Vagina (tissue), 2 donors: ENCODE measurements around the gene CSK. TPM values are rescaled to one million over a fixed set of nuclear protein-coding genes. Genes with fewer than 3 reads are reported as not detected.

Experiments used
- DNase-seq, 2 donors: peaks; one replicate each; pipeline ENCODE4 v3.0.0-alpha.2; 2017; ENCODE audit errors: extremely low spot score in 2 of 2
- H3K27ac ChIP-seq: fragments of 200-600 bp; sonication (generic); one replicate; pipeline ENCODE4 v1.5.1; 2019
- H3K27me3 ChIP-seq: fragments of 200-600 bp; sonication (generic); one replicate; pipeline ENCODE4 v1.5.1; 2019
- H3K36me3 ChIP-seq, 2 donors: fragments of 200-600 bp; sonication (generic); one replicate each; pipeline ENCODE4 v1.5.1; 2017 to 2019
- H3K4me1 ChIP-seq: fragments of 200-600 bp; sonication (generic); one replicate; pipeline ENCODE4 v1.5.1; 2019
- H3K4me3 ChIP-seq, 2 donors: fragments of 200-600 bp; sonication (generic); 1 replicate in 1 of 2; 2 replicates in 1 of 2; pipeline ENCODE4 v1.5.1; 2016 to 2019
- H3K9me3 ChIP-seq: fragments of 200-600 bp; sonication (generic); one replicate; pipeline ENCODE4 v1.5.1; 2019
- CTCF ChIP-seq, 3 experiments: fragments of 450-650 bp in 2 of 3; fragments of 200-600 bp in 1 of 3; sonication (generic) in 1 of 3; IDR thresholded peaks; one replicate each; pipeline ENCODE4 v1.5.1; 2017 to 2019; ENCODE audit warnings: antibody characterized with exemption in 3 of 3, mild to moderate bottlenecking in 2 of 3, moderate library complexity in 2 of 3
- POLR2A ChIP-seq, 2 donors: fragments of 450-650 bp; IDR thresholded peaks; one replicate each; pipeline ENCODE4 v1.6.1; 2017; ENCODE audit warnings: antibody characterized with exemption in 2 of 2, mild to moderate bottlenecking in 2 of 2, moderate library complexity in 2 of 2
- POLR2AphosphoS5 ChIP-seq, 2 donors: sonication (generic); formaldehyde crosslinking; IDR thresholded peaks; one replicate each; pipeline ENCODE4 v1.9.0; 2017; ENCODE audit warnings: antibody characterized with exemption in 2 of 2, mild to moderate bottlenecking in 2 of 2, low read depth in 1 of 2; ENCODE audit not compliant: insufficient read depth in 1 of 2
- intact Hi-C: fragments of 100-400 bp; cut with DNase I; formaldehyde crosslinking; loops from one replicate; pipeline ENCODE4 v1.15.1; 2023
- total RNA-seq: library from RNA; depleted of rRNA; stranded (reverse); fragments of >200 nt; gene quantifications from one replicate; pipeline ENCODE4 v1.2.3, GENCODE V29; 2016

Gene CSK
- total RNA-seq, 1 donor from 2014 or later, result 26.3 TPM

- Histone ChIP-seq H3K4me3 (no peak overlapping the region), H3K36me3 (no peaks in the 10 kb centered on the region), H3K27me3 (no peaks in the 10 kb centered on the region), H3K4me1 (peaks cover 10% of the 10 kb centered on the region), H3K27ac (no peak overlapping the region), H3K9me3 (no peaks in the 10 kb centered on the region)
- TF ChIP-seq POLR2A (IDR thresholded peaks at IDR 0.05) (no peak), CTCF (IDR thresholded peaks at IDR 0.05) (no peak), POLR2AphosphoS5 (IDR thresholded peaks at IDR 0.05; ENCODE audit: insufficient read depth in 1 of 2, low read depth in 1 of 2) (no peak)
- no peak for DNase-seq
- intact Hi-C loops, result no loop called here
These were observed 27.0 kb downstream of the CSK start for GRCh38 chr15:74808840-74809229.

GRCh38 chr15:74809242-74809641 lies 27.4 kb downstream of the CSK start:
- intact Hi-C loops, result no loop called here
- TF ChIP-seq CTCF (IDR thresholded peaks at IDR 0.05) (no peak), POLR2AphosphoS5 (IDR thresholded peaks at IDR 0.05; ENCODE audit: insufficient read depth in 1 of 2, low read depth in 1 of 2) (no peak), POLR2A (IDR thresholded peaks at IDR 0.05) (no peak)

DNA sequence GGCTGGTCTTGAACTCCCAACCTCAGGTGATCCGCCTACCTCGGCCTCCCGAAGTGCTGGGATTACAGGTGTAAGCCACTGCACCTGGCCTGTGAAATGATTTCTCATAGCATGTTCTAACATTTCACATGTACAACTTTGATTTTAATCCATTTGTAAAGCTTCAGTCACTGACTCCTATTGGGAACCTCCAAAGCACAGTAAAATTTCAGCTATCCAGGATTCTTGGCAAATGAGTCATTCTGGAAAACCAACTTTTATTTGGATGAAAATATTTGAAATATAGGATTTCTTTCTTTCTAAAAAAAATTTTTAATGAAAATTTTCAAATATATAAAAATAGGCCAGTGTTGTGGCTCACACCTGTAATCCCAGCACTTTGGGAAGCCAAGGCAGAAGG lies 28.1 kb downstream of the CSK start:
- no peak for DNase-seq
- no peak overlapping the region for H3K4me3 ChIP-seq
- intact Hi-C loops, result no loop called here
- no peaks in the 10 kb centered on the region for H3K27me3 ChIP-seq
- no peaks in the 10 kb centered on the region for H3K36me3 ChIP-seq
- H3K9me3 ChIP-seq, result no peaks in the 10 kb centered on the region
- no peak overlapping the region for H3K27ac ChIP-seq
- no peak for TF ChIP-seq POLR2A (IDR thresholded peaks at IDR 0.05)
- no peak for TF ChIP-seq POLR2AphosphoS5 (IDR thresholded peaks at IDR 0.05; ENCODE audit: insufficient read depth in 1 of 2, low read depth in 1 of 2)
- no peak for TF ChIP-seq CTCF (IDR thresholded peaks at IDR 0.05)
- peaks cover 10% of the 10 kb centered on the region for H3K4me1 ChIP-seq

More at GRCh38 chr15:74809242-74809641, 27.4 kb downstream of the CSK start:
- Histone ChIP-seq H3K4me1 (peaks cover 10% of the 10 kb centered on the region), H3K36me3 (no peaks in the 10 kb centered on the region), H3K27ac (no peak overlapping the region), H3K4me3 (no peak overlapping the region), H3K9me3 (no peaks in the 10 kb centered on the region), H3K27me3 (no peaks in the 10 kb centered on the region)
- DNase-seq, result no peak

- DNase-seq, result no peak
- TF ChIP-seq CTCF (IDR thresholded peaks at IDR 0.05) (no peak), POLR2A (IDR thresholded peaks at IDR 0.05) (no peak), POLR2AphosphoS5 (IDR thresholded peaks at IDR 0.05; ENCODE audit: insufficient read depth in 1 of 2, low read depth in 1 of 2) (no peak)
- no peak within 1 kb of the TSS for H3K27ac ChIP-seq
- no peak within 1 kb of the TSS for H3K4me3 ChIP-seq
- no peaks in the 10 kb centered on the region for H3K27me3 ChIP-seq
- intact Hi-C loops, result no loop called here
- H3K4me1 ChIP-seq, result peaks cover 22% of the 10 kb centered on the region
- H3K36me3 ChIP-seq, result no peaks in the 10 kb centered on the region
- no peaks in the 10 kb centered on the region for H3K9me3 ChIP-seq
These were observed 30.7 kb downstream of the CSK start, which contains the start of gene LMAN1L for GRCh38 chr15:74812533-74812932. Gene LMAN1L (plus strand): TSS chr15:74812835. CDS start chr15:74812855, 20 bp downstream.

GRCh38 chr15:74815121-74815934 lies 33.4 kb downstream of the CSK start:
- TF ChIP-seq CTCF (IDR thresholded peaks at IDR 0.05) (no peak), POLR2AphosphoS5 (IDR thresholded peaks at IDR 0.05; ENCODE audit: insufficient read depth in 1 of 2, low read depth in 1 of 2) (no peak), POLR2A (IDR thresholded peaks at IDR 0.05) (no peak)
- Histone ChIP-seq H3K4me3 (no peak overlapping the region), H3K27ac (no peak overlapping the region), H3K36me3 (no peaks in the 10 kb centered on the region), H3K4me1 (peaks cover 28% of the 10 kb centered on the region), H3K9me3 (no peaks in the 10 kb centered on the region), H3K27me3 (no peaks in the 10 kb centered on the region)
- no peak for DNase-seq
- intact Hi-C loops, result no loop called here
